Hematopoietic multipotent progenitor cell treated with erythropoietin and hydrocortisone succinate and interleukin-3 and kit ligand, for 4 days (in vitro differentiated cells): ENCODE measurements around the gene CD9.
"Not testable (repeated sequence)": the region's sequence is repeated elsewhere in the genome, so short reads cannot be mapped to it uniquely, and the experiment has no call there.

Experiments used
- DNase-seq: peaks from one replicate; pipeline ENCODE4 v3.0.0-alpha.2; 2015

Gene CD9

GRCh38 chr12:6200256-6201212 is at the start of gene CD9:
Gene CD9 (plus strand): TSS chr12:6200400. CDS start chr12:6200500, 100 bp downstream.
- DNase-seq = peak; percentile 68

- peak; percentile 27 for DNase-seq
Measured at GRCh38 chr12:6154730-6155459, 45.3 kb upstream of the CD9 start.

GRCh38 chr12:6157482-6157881 is 42.7 kb upstream of the CD9 start:
- DNase-seq = no peak

- no peak for DNase-seq
Measured at GRCh38 chr12:6158255-6158654, 41.9 kb upstream of the CD9 start.

- no peak for DNase-seq
Measured at GRCh38 chr12:6158749-6159148, 41.5 kb upstream of the CD9 start.

GRCh38 chr12:6159166-6160011 is 40.8 kb upstream of the CD9 start:
- DNase-seq = not testable (repeated sequence)

- peak; percentile 28 for DNase-seq
Measured at GRCh38 chr12:6160049-6160649, 40.1 kb upstream of the CD9 start.

GRCh38 chr12:6161124-6161882 is 38.9 kb upstream of the CD9 start:
- DNase-seq = no peak

- DNase-seq = no peak
Measured at GRCh38 chr12:6163416-6164060, 36.7 kb upstream of the CD9 start.

- no peak for DNase-seq
Measured at GRCh38 chr12:6165395-6165794, 34.8 kb upstream of the CD9 start.

- DNase-seq = no peak
Measured at GRCh38 chr12:6166808-6167207, 33.4 kb upstream of the CD9 start.

GRCh38 chr12:6167327-6168280 is 32.6 kb upstream of the CD9 start:
- peak; percentile 95 for DNase-seq

GRCh38 chr12:6171409-6172015 is 28.7 kb upstream of the CD9 start:
- peak; percentile 37 for DNase-seq

GRCh38 chr12:6172086-6172485 is 28.1 kb upstream of the CD9 start:
- DNase-seq = no peak

- DNase-seq = no peak
Measured at GRCh38 chr12:6172862-6173261, 27.3 kb upstream of the CD9 start.

GRCh38 chr12:6177642-6178358 is 22.4 kb upstream of the CD9 start:
- DNase-seq = no peak

- DNase-seq = no peak
Measured at GRCh38 chr12:6178981-6179761, 21.0 kb upstream of the CD9 start.
